NCI-H128 (cell line): ENCODE results near the gene FGD1.
A peak's percentile ranks its signal among the peaks of the same experiment; 100 is the strongest.
"Not testable (repeated sequence)": the region's sequence is repeated elsewhere in the genome, so short reads cannot be mapped to it uniquely, and the experiment has no call there.

Experiments used
- DNase-seq: peaks from one replicate; lab custom pipeline; 2025; ENCODE audit not compliant: unreplicated experiment; lab: John Stamatoyannopoulos, UW

Gene FGD1

GRCh38 chrX:54495814-54496516 is at the start of gene FGD1:
FGD1 (minus strand) TSS chrX:54496234; CDS start chrX:54495432, 802 bp downstream.
- peak; percentile 22 for DNase-seq

GRCh38 chrX:54542239-54542638 is 46.2 kb upstream of the FGD1 start:
- DNase-seq = not testable (repeated sequence)

- no peak for DNase-seq
Measured at GRCh38 chrX:54540289-54540688, 44.3 kb upstream of the FGD1 start.

GRCh38 chrX:54534271-54534670 is 38.2 kb upstream of the FGD1 start:
- no peak for DNase-seq

- DNase-seq = no peak
Measured at GRCh38 chrX:54530357-54530900, 34.4 kb upstream of the FGD1 start.

GRCh38 chrX:54529552-54530356 is 33.7 kb upstream of the FGD1 start, which contains the start of gene GNL3L:
GNL3L (plus strand) TSS chrX:54530219; CDS start chrX:54532567, 2,348 bp downstream.
- peak; percentile 71 for DNase-seq

- DNase-seq = no peak
Measured at GRCh38 chrX:54529151-54529550, 33.1 kb upstream of the FGD1 start.

GRCh38 chrX:54509400-54509799 is 13.4 kb upstream of the FGD1 start:
- no peak for DNase-seq

- DNase-seq = no peak
Measured at GRCh38 chrX:54496936-54497335, 902 bp upstream of the FGD1 start.

GRCh38 chrX:54496517-54496852 is 451 bp upstream of the FGD1 start:
- DNase-seq = no peak

- DNase-seq = no peak
Measured at GRCh38 chrX:54494989-54495813, 833 bp downstream of the FGD1 start.

GRCh38 chrX:54494166-54494988 is 1.7 kb downstream of the FGD1 start:
- no peak for DNase-seq

GRCh38 chrX:54492340-54492739 is 3.7 kb downstream of the FGD1 start:
- no peak for DNase-seq

GRCh38 chrX:54489819-54490218 is 6.2 kb downstream of the FGD1 start:
- not testable (repeated sequence) for DNase-seq

- DNase-seq = no peak
Measured at GRCh38 chrX:54484666-54485065, 11.4 kb downstream of the FGD1 start.

- DNase-seq = no peak
Measured at GRCh38 chrX:54483946-54484345, 12.1 kb downstream of the FGD1 start.

GRCh38 chrX:54482839-54483593 is 13.0 kb downstream of the FGD1 start:
- no peak for DNase-seq

- no peak for DNase-seq
Measured at GRCh38 chrX:54479136-54480111, 16.6 kb downstream of the FGD1 start.
